ENCODE measurements around the gene VTI1A. TPM values are rescaled to one million over a fixed set of nuclear protein-coding genes. Genes with fewer than 3 reads are reported as not detected.

VTI1A gene
- polyA plus RNA-seq, 1 donor from 2014 or later, result 28.7 TPM

GRCh38 chr10:112695539-112695938 is 248.5 kb downstream of the VTI1A start:
- Histone ChIP-seq H3K27ac (ENCODE audit: low read length) (no peak overlapping the region), H3K9ac (ENCODE audit: low read length) (no peak overlapping the region), H2AFZ (ENCODE audit: low read depth, low read length) (no peak overlapping the region), H3K9me3 (ENCODE audit: low read length) (no peaks in the 10 kb centered on the region), H3K4me2 (ENCODE audit: low read length) (no peak overlapping the region), H3F3A (ENCODE audit: insufficient read depth, low read length, poor library complexity, severe bottlenecking) (no peaks in the 10 kb centered on the region), H3K27me3 (ENCODE audit: insufficient read depth, low read depth, low read length) (no peaks in the 10 kb centered on the region), H3K9me2 (ENCODE audit: insufficient read depth, low read length) (no peaks in the 10 kb centered on the region), H3K79me2 (replicated peaks; ENCODE audit: insufficient read depth, low read length) (no peaks in the 10 kb centered on the region), H3K4me3 (ENCODE audit: low read length) (no peak overlapping the region), H4K20me1 (ENCODE audit: insufficient read depth) (no peaks in the 10 kb centered on the region), H3K36me3 (ENCODE audit: insufficient read depth, low read length) (no peaks in the 10 kb centered on the region)
- no peak for TF ChIP-seq REST (IDR thresholded peaks at IDR 0.05; ENCODE audit: borderline replicate concordance)
- TF ChIP-seq POLR2AphosphoS5 (IDR thresholded peaks at IDR 0.05), result no peak
- TF ChIP-seq, protein P1, sequence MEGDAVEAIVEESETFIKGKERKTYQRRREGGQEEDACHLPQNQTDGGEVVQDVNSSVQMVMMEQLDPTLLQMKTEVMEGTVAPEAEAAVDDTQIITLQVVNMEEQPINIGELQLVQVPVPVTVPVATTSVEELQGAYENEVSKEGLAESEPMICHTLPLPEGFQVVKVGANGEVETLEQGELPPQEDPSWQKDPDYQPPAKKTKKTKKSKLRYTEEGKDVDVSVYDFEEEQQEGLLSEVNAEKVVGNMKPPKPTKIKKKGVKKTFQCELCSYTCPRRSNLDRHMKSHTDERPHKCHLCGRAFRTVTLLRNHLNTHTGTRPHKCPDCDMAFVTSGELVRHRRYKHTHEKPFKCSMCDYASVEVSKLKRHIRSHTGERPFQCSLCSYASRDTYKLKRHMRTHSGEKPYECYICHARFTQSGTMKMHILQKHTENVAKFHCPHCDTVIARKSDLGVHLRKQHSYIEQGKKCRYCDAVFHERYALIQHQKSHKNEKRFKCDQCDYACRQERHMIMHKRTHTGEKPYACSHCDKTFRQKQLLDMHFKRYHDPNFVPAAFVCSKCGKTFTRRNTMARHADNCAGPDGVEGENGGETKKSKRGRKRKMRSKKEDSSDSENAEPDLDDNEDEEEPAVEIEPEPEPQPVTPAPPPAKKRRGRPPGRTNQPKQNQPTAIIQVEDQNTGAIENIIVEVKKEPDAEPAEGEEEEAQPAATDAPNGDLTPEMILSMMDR (IDR thresholded peaks at IDR 0.05; ENCODE audit: poor library complexity, severe bottlenecking), result no peak
- no peak for TF ChIP-seq SMC3 (conservative IDR thresholded peaks at IDR 0.05; ENCODE audit: poor library complexity)
- no peak for TF ChIP-seq RAD21 (conservative IDR thresholded peaks at IDR 0.05)
- TF ChIP-seq EZH2 (IDR thresholded peaks at IDR 0.05; ENCODE audit: borderline replicate concordance, insufficient read depth, low read length, poor library complexity, severe bottlenecking), result no peak
- TF ChIP-seq EP300 (conservative IDR thresholded peaks at IDR 0.05; ENCODE audit: poor library complexity, severe bottlenecking), result no peak
- TF ChIP-seq MXI1 (conservative IDR thresholded peaks at IDR 0.05; ENCODE audit: poor library complexity, severe bottlenecking), result no peak
- TF ChIP-seq TAF1 (IDR thresholded peaks at IDR 0.05; ENCODE audit: low read depth), result no peak

DNA sequence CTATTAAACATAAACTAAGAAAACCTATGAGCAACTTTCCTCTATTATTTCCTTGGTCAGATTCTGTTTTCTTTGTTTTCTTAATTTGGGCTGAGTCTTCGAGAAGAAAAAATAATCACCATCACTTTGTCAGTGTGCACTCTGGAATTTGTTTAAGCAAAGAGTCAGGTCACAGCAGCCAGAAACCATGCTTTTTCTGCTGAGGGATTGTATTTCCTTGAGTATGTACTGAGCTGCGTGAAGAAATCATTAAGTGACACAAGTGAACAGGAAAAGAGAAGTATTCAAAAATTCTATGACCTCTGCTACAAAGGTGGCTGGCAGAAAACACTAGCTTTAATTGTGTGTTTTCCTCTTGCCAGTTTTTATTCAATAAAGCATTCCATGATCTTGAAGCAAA is 249.6 kb downstream of the VTI1A start:
- Histone ChIP-seq H3K36me3 (ENCODE audit: insufficient read depth, low read length) (no peaks in the 10 kb centered on the region), H3F3A (ENCODE audit: insufficient read depth, low read length, poor library complexity, severe bottlenecking) (no peaks in the 10 kb centered on the region), H3K9ac (ENCODE audit: low read length) (no peak overlapping the region), H4K20me1 (ENCODE audit: insufficient read depth) (no peaks in the 10 kb centered on the region), H3K27me3 (ENCODE audit: insufficient read depth, low read depth, low read length) (no peaks in the 10 kb centered on the region), H3K27ac (ENCODE audit: low read length) (no peak overlapping the region), H3K4me2 (ENCODE audit: low read length) (no peak overlapping the region), H3K9me2 (ENCODE audit: insufficient read depth, low read length) (no peaks in the 10 kb centered on the region), H2AFZ (ENCODE audit: low read depth, low read length) (no peak overlapping the region), H3K79me2 (replicated peaks; ENCODE audit: insufficient read depth, low read length) (no peaks in the 10 kb centered on the region), H3K4me3 (ENCODE audit: low read length) (no peak overlapping the region), H3K9me3 (ENCODE audit: low read length) (no peaks in the 10 kb centered on the region)
- no peak for TF ChIP-seq TAF1 (IDR thresholded peaks at IDR 0.05; ENCODE audit: low read depth)
- TF ChIP-seq EP300 (conservative IDR thresholded peaks at IDR 0.05; ENCODE audit: poor library complexity, severe bottlenecking), result no peak
- no peak for TF ChIP-seq SMC3 (conservative IDR thresholded peaks at IDR 0.05; ENCODE audit: poor library complexity)
- TF ChIP-seq REST (IDR thresholded peaks at IDR 0.05; ENCODE audit: borderline replicate concordance), result no peak
- no peak for TF ChIP-seq RAD21 (conservative IDR thresholded peaks at IDR 0.05)
- no peak for TF ChIP-seq EZH2 (IDR thresholded peaks at IDR 0.05; ENCODE audit: borderline replicate concordance, insufficient read depth, low read length, poor library complexity, severe bottlenecking)
- no peak for TF ChIP-seq MXI1 (conservative IDR thresholded peaks at IDR 0.05; ENCODE audit: poor library complexity, severe bottlenecking)
- TF ChIP-seq POLR2AphosphoS5 (IDR thresholded peaks at IDR 0.05), result no peak
- TF ChIP-seq, protein P1 (IDR thresholded peaks at IDR 0.05; ENCODE audit: poor library complexity, severe bottlenecking), result no peak
